Mesenchymal stem cell (in vitro differentiated cells and primary cell): Measurements from ENCODE around the gene FLNA.
A peak's percentile ranks its signal among the peaks of the same experiment; 100 is the strongest.

Source experiments
- DNase-seq: peaks from one replicate; pipeline ENCODE4 v3.0.0-alpha.2; 2013
- H2AFZ ChIP-seq: one replicate; pipeline ENCODE4 v1.6.1; 2013; ENCODE audit warnings: low read depth, mild to moderate bottlenecking, control low read depth, inconsistent platforms, low read length, moderate library complexity
- H2AK5ac ChIP-seq: 2 replicates; pipeline ENCODE4 v1.6.1; 2013; ENCODE audit warnings: low read length, moderate library complexity, mild to moderate bottlenecking, inconsistent platforms; ENCODE audit not compliant: severe bottlenecking
- H2BK120ac ChIP-seq: one replicate; pipeline ENCODE4 v1.6.1; 2013; ENCODE audit warnings: low read depth, mild to moderate bottlenecking, inconsistent platforms, low read length, moderate library complexity
- H2BK12ac ChIP-seq, 2 experiments: one replicate each; pipeline ENCODE4 v1.6.1; 2013; ENCODE audit warnings: inconsistent platforms in 2 of 2, low read length in 2 of 2, mild to moderate bottlenecking in 2 of 2, moderate library complexity in 2 of 2, control low read depth in 1 of 2
- H2BK15ac ChIP-seq: one replicate; pipeline ENCODE4 v1.6.1; 2013; ENCODE audit warnings: mild to moderate bottlenecking, low read depth, inconsistent platforms; ENCODE audit not compliant: poor library complexity, severe bottlenecking
- H2BK5ac ChIP-seq: 2 replicates; pipeline ENCODE4 v1.6.1; 2013; ENCODE audit warnings: low read depth, mild to moderate bottlenecking, low read length, control low read depth, inconsistent platforms; ENCODE audit not compliant: poor library complexity, severe bottlenecking
- H3K14ac ChIP-seq, 2 experiments: one replicate each; pipeline ENCODE4 v1.6.1; 2013; ENCODE audit warnings: inconsistent platforms in 2 of 2, low read length in 2 of 2, control low read depth in 1 of 2, mild to moderate bottlenecking in 1 of 2, moderate library complexity in 1 of 2
- H3K18ac ChIP-seq, 2 experiments: one replicate each; pipeline ENCODE4 v1.6.1; 2013; ENCODE audit warnings: inconsistent platforms in 2 of 2, low read length in 2 of 2, control low read depth in 1 of 2, low read depth in 1 of 2, mild to moderate bottlenecking in 1 of 2
- H3K23ac ChIP-seq, 2 experiments: one replicate each; pipeline ENCODE4 v1.6.1; 2013; ENCODE audit warnings: inconsistent platforms in 2 of 2, low read length in 2 of 2, mild to moderate bottlenecking in 2 of 2, moderate library complexity in 2 of 2, control low read depth in 1 of 2
- H3K27ac ChIP-seq: 2 replicates; pipeline ENCODE4 v1.5.1; 2013; ENCODE audit warnings: mild to moderate bottlenecking, moderate library complexity, low read length, control low read depth, inconsistent platforms; ENCODE audit not compliant: poor library complexity, severe bottlenecking
- H3K27me3 ChIP-seq, 2 experiments: 2 replicates each; pipeline versions ENCODE4 v1.6.1 to v1.7.0; 2013; ENCODE audit warnings: low read length in 2 of 2, mild to moderate bottlenecking in 2 of 2, moderate library complexity in 2 of 2, control low read depth in 1 of 2, inconsistent platforms in 1 of 2; ENCODE audit not compliant: control insufficient read depth in 1 of 2, insufficient read depth in 1 of 2
- H3K36me3 ChIP-seq, 2 experiments: 2 replicates each; pipeline versions ENCODE4 v1.6.1 to v1.7.0; 2013; ENCODE audit warnings: low read length in 2 of 2, control low read depth in 1 of 2, inconsistent platforms in 1 of 2, low read depth in 1 of 2, mild to moderate bottlenecking in 1 of 2; ENCODE audit not compliant: insufficient read depth in 2 of 2, control insufficient read depth in 1 of 2
- H3K4ac ChIP-seq, 2 experiments: one replicate each; pipeline ENCODE4 v1.6.1; 2013; ENCODE audit warnings: inconsistent platforms in 2 of 2, low read length in 2 of 2, mild to moderate bottlenecking in 2 of 2, moderate library complexity in 2 of 2, control low read depth in 1 of 2, low read depth in 1 of 2
- H3K4me1 ChIP-seq: 2 replicates; pipeline ENCODE4 v1.6.1; 2013; ENCODE audit warnings: low read depth, low read length, control low read depth; ENCODE audit not compliant: control insufficient read depth, insufficient read depth
- H3K4me2 ChIP-seq: 2 replicates; pipeline ENCODE4 v1.6.1; 2013; ENCODE audit warnings: low read length, mild to moderate bottlenecking, inconsistent platforms; ENCODE audit not compliant: poor library complexity, severe bottlenecking
- H3K4me3 ChIP-seq, 2 experiments: 2 replicates each; pipeline versions ENCODE4 v1.5.1 to v1.7.0; 2013; ENCODE audit warnings: low read length in 2 of 2, mild to moderate bottlenecking in 2 of 2, control low read depth in 1 of 2, low read depth in 1 of 2; ENCODE audit not compliant: insufficient read depth in 1 of 2
- H3K79me1 ChIP-seq: replicated peaks from 2 replicates; pipeline ENCODE4 v1.6.1; 2013; ENCODE audit warnings: mild to moderate bottlenecking, control low read depth, low read length, inconsistent platforms; ENCODE audit not compliant: poor library complexity, severe bottlenecking
- H3K9ac ChIP-seq: 2 replicates; pipeline ENCODE4 v1.7.0; 2013; ENCODE audit warnings: mild to moderate bottlenecking, low read length, moderate library complexity
- H3K9me3 ChIP-seq: 2 replicates; pipeline ENCODE4 v1.7.0; 2013; ENCODE audit warnings: mild to moderate bottlenecking, low read length; ENCODE audit not compliant: control insufficient read depth
- H4K8ac ChIP-seq: one replicate; pipeline ENCODE4 v1.6.1; 2013; ENCODE audit warnings: inconsistent platforms, mild to moderate bottlenecking, low read length, moderate library complexity
- H4K91ac ChIP-seq: one replicate; pipeline ENCODE4 v1.6.1; 2013; ENCODE audit warnings: mild to moderate bottlenecking, low read length, inconsistent platforms
- WGBS: methylation state at CpG from one replicate; pipeline ENCODE4 v1.1.7; 2013; ENCODE audit warnings: mixed read lengths; 5-methylcytosine and 5-hydroxymethylcytosine counted together

The FLNA gene

GRCh38 chrX:154368630-154369448 lies 5.6 kb downstream of the FLNA start:
- peak overlapping the region; percentile 100 for H3K27ac ChIP-seq
- peak overlapping the region; percentile 66 to 98 for H3K18ac ChIP-seq
- peaks cover 49% of the 10 kb centered on the region for H3K4me1 ChIP-seq
- H3K4me3 ChIP-seq, result peak overlapping the region; percentile 54 to 76
- H3K4ac ChIP-seq, result peak overlapping the region; percentile 39 to 89
- H3K23ac ChIP-seq, result no peak overlapping the region
- H4K8ac ChIP-seq, result peak overlapping the region; percentile 94
- H3K79me1 ChIP-seq, result no peaks in the 10 kb centered on the region
- peak overlapping the region; percentile 93 for H2BK120ac ChIP-seq
- H3K14ac ChIP-seq, result peak overlapping the region in 1 of 2 experiments; percentile 97
- peak overlapping the region; percentile 63 for H3K4me2 ChIP-seq
- H2AK5ac ChIP-seq, result peak overlapping the region; percentile 94
- H2BK5ac ChIP-seq, result peak overlapping the region; percentile 99
- peaks cover 38 to 56% of the 10 kb centered on the region in 2 experiments for H3K36me3 ChIP-seq
- peak overlapping the region; percentile 99 for H4K91ac ChIP-seq
- H3K9ac ChIP-seq, result peak overlapping the region; percentile 92
- H2AFZ ChIP-seq, result no peak overlapping the region
- peak overlapping the region; percentile 67 for H2BK15ac ChIP-seq
- H2BK12ac ChIP-seq, result peak overlapping the region in 1 of 2 experiments; percentile 97
- no peaks in the 10 kb centered on the region for H3K9me3 ChIP-seq
- DNase-seq, result peak; percentile 91
- WGBS, result 0% methylated on average over 6 of the region's 16 CpGs
- no peaks in the 10 kb centered on the region for H3K27me3 ChIP-seq

- no peak for DNase-seq
- Histone ChIP-seq H3K36me3 (peaks cover 47 to 65% of the 10 kb centered on the region in 2 experiments), H3K4me3 (peak overlapping the region; percentile 37 to 53), H2AFZ (no peak overlapping the region), H2AK5ac (peak overlapping the region; percentile 65), H3K9ac (peak overlapping the region; percentile 92), H2BK120ac (no peak overlapping the region), H3K79me1 (no peaks in the 10 kb centered on the region), H2BK12ac (peak overlapping the region in 1 of 2 experiments; percentile 72), H3K4me1 (peaks cover 43% of the 10 kb centered on the region), H3K27me3 (no peaks in the 10 kb centered on the region), H3K9me3 (no peaks in the 10 kb centered on the region), H4K8ac (no peak overlapping the region), H3K4me2 (peak overlapping the region; percentile 63), H3K18ac (peak overlapping the region in 1 of 2 experiments; percentile 90), H3K4ac (peak overlapping the region in 1 of 2 experiments; percentile 61), H2BK15ac (no peak overlapping the region), H3K14ac (peak overlapping the region in 1 of 2 experiments; percentile 95), H4K91ac (no peak overlapping the region), H3K23ac (no peak overlapping the region), H3K27ac (peak overlapping the region; percentile 100), H2BK5ac (peak overlapping the region; percentile 24)
- WGBS, result 88% methylated on average over 19 of the region's 31 CpGs
These were observed 6.7 kb downstream of the FLNA start for GRCh38 chrX:154367474-154368308.

GRCh38 chrX:154366666-154367055 lies 7.8 kb downstream of the FLNA start:
- Histone ChIP-seq H3K18ac (peak overlapping the region in 1 of 2 experiments; percentile 13), H3K36me3 (peaks cover 57 to 75% of the 10 kb centered on the region in 2 experiments), H3K9ac (peak overlapping the region; percentile 49), H3K14ac (no peak overlapping the region), H3K4me1 (peaks cover 45% of the 10 kb centered on the region), H3K4me2 (peak overlapping the region; percentile 52), H2BK15ac (no peak overlapping the region), H3K27me3 (no peaks in the 10 kb centered on the region), H3K23ac (no peak overlapping the region), H2BK12ac (no peak overlapping the region), H3K27ac (peak overlapping the region; percentile 61), H4K91ac (no peak overlapping the region), H4K8ac (peak overlapping the region; percentile 54), H2BK5ac (no peak overlapping the region), H2BK120ac (no peak overlapping the region), H2AFZ (no peak overlapping the region), H3K79me1 (no peaks in the 10 kb centered on the region), H2AK5ac (no peak overlapping the region), H3K9me3 (no peaks in the 10 kb centered on the region), H3K4ac (no peak overlapping the region), H3K4me3 (no peak overlapping the region)
- 89% methylated on average over 11 of the region's 11 CpGs for WGBS
- DNase-seq, result no peak
